Measurements from ENCODE around the gene SLC19A2. TPM values are rescaled to one million over a fixed set of nuclear protein-coding genes. Genes with fewer than 3 reads are reported as not detected.

The SLC19A2 gene
- total and polyA plus RNA-seq, 2 of the 13 experiments (the other 11 are each of a cell fraction or from before 2014, with no cell fraction given): 30.4 to 56.0 TPM

GRCh38 chr1:169493251-169493650, 7.5 kb upstream of the SLC19A2 start:
- BruUV-seq (replicated peaks): no TSS peak
- Histone ChIP-seq H3K9ac (ENCODE audit: insufficient read depth, low read depth, low read length) (no peak overlapping the region), H2AFZ (ENCODE audit: low read length) (no peak overlapping the region), H3K27ac (ENCODE audit: extremely low read length, insufficient read depth, low read length) (no peak overlapping the region), H3K4me2 (ENCODE audit: low read depth, low read length) (no peak overlapping the region), H3K79me2 (ENCODE audit: insufficient read depth, low read length) (no peaks in the 10 kb centered on the region), H3K4me1 (ENCODE audit: insufficient read depth, low read length) (peaks cover 32% of the 10 kb centered on the region), H3K36me3 (replicated peaks in 1 of 2; ENCODE audit: control insufficient read depth in 1 of 2, insufficient read depth in 2 of 2, low read length in 2 of 2) (no peaks in the 10 kb centered on the region), H4K20me1 (ENCODE audit: insufficient read depth, low read length) (no peaks in the 10 kb centered on the region; the same call in 1 of the 2 replicates), H3K9me3 (ENCODE audit: low read length) (no peaks in the 10 kb centered on the region), H3K4me3 (replicated peaks in 1 of 3; ENCODE audit: insufficient read depth in 1 of 3, low read depth in 2 of 3, low read length in 3 of 3) (no peak overlapping the region), H3K27me3 (ENCODE audit: control insufficient read depth in 1 of 2, insufficient read depth in 2 of 2, low read length in 2 of 2) (no peaks in the 10 kb centered on the region)
- TF ChIP-seq NFE2 (CRISPR knock-in tag; IDR thresholded peaks at IDR 0.05): no peak
- no peak for TF ChIP-seq AKAP8 (CRISPR knock-in tag; IDR thresholded peaks at IDR 0.05)
- no peak for TF ChIP-seq ZNF556 (CRISPR knock-in tag; IDR thresholded peaks at IDR 0.05; ENCODE audit: borderline replicate concordance)
- TF ChIP-seq ZBTB10 (CRISPR knock-in tag; IDR thresholded peaks at IDR 0.05; ENCODE audit: borderline replicate concordance): no peak
- no peak for TF ChIP-seq ZNF24 (IDR thresholded peaks at IDR 0.05)
- TF ChIP-seq ZNF552 (CRISPR knock-in tag; IDR thresholded peaks at IDR 0.05; ENCODE audit: borderline replicate concordance): no peak
- TF ChIP-seq BATF2 (CRISPR knock-in tag; IDR thresholded peaks at IDR 0.05): no peak
- no peak for TF ChIP-seq HNRNPK (IDR thresholded peaks at IDR 0.05; ENCODE audit: low read depth, low read length, poor library complexity, severe bottlenecking)
- no peak for TF ChIP-seq ZFP82 (CRISPR knock-in tag; IDR thresholded peaks at IDR 0.05; ENCODE audit: borderline replicate concordance)
- no peak for TF ChIP-seq SYNCRIP (IDR thresholded peaks at IDR 0.05; ENCODE audit: insufficient read depth, low read depth, low read length)
- ChIA-PET POLR2A (interaction anchor here (1.2 kb wide), 1 partner anchor 15 kb away, joined by 3 read pairs; no protein-coding TSS in a partner anchor), CTCF (ENCODE audit: low intra/inter-chr PET ratio, low total read pairs) (no interaction called here)
- ATAC-seq (no peak), FAIRE-seq (no peak), DNase-seq (ENCODE audit: low spot score) (no peak)
- in situ Hi-C loops (cut with HindIII; ENCODE audit: extremely low pct_ligation_motif_present, low pct_unique_long_range_greater_than_20kb): no loop called here
- intact Hi-C loops (cut with micrococcal nuclease; ENCODE audit: unreplicated experiment): no loop called here
- WGBS (ENCODE audit: low lambda C conversion rate): 83% methylated on average over 1 of the region's 1 CpG

Measured in HepG2 (cell line).